H1 (cell line): ENCODE measurements around the gene EPB41L4B. TPM values are rescaled to one million over a fixed set of nuclear protein-coding genes. Genes with fewer than 3 reads are reported as not detected.

Source experiments
- CTCF ChIA-PET: fragments of 300-600 bp; sonication (Branson Sonifier 250); formaldehyde crosslinking; loops from one replicate; lab custom pipeline; 2021; ENCODE audit not compliant: partially characterized antibody; lab: Charles Lee
- POLR2A ChIA-PET: fragments of 300-600 bp; sonication (Branson Sonifier 250); formaldehyde crosslinking; loops from one replicate; lab custom pipeline; 2021; ENCODE audit warnings: inconsistent platforms; ENCODE audit not compliant: partially characterized antibody; lab: Charles Lee
- DNase-seq, 2 experiments: peaks; one replicate each; pipeline versions ENCODE4 v3.0.0 to v3.0.0-alpha.2; 2010 to 2022; ENCODE audit warnings: low spot score in 2 of 2, low read depth in 1 of 2, mixed read lengths in 1 of 2
- FAIRE-seq: peaks from 2 replicates; lab custom pipeline; 2011; peaks lifted over from hg19 to GRCh38; lab: Jason Lieb, UNC
- H2AFZ ChIP-seq: 2 replicates; pipeline ENCODE4 v1.8.1; 2012; ENCODE audit warnings: low read length, inconsistent platforms
- H2AK5ac ChIP-seq: 2 replicates; pipeline ENCODE4 v1.6.1; 2013; ENCODE audit warnings: low read depth, low read length
- H2BK120ac ChIP-seq: replicated peaks from 2 replicates; pipeline ENCODE3; 2013; ENCODE audit warnings: low read depth, low read length, inconsistent platforms
- H2BK12ac ChIP-seq: 2 replicates; pipeline ENCODE4 v1.6.1; 2013; ENCODE audit warnings: low read depth, low read length
- H2BK15ac ChIP-seq: 2 replicates; pipeline ENCODE4 v1.6.1; 2013; ENCODE audit warnings: low read length
- H2BK20ac ChIP-seq: 2 replicates; pipeline ENCODE4 v1.6.1; 2013; ENCODE audit warnings: low read length
- H2BK5ac ChIP-seq: 2 replicates; pipeline ENCODE4 v1.6.1; 2013; ENCODE audit warnings: low read depth, low read length
- H3K14ac ChIP-seq: 2 replicates; pipeline ENCODE4 v1.6.1; 2013; ENCODE audit warnings: inconsistent platforms; ENCODE audit not compliant: insufficient read length
- H3K18ac ChIP-seq: 2 replicates; pipeline ENCODE4 v1.6.1; 2013; ENCODE audit warnings: low read length; ENCODE audit errors: extremely low read depth
- H3K23ac ChIP-seq: 2 replicates; pipeline ENCODE4 v1.6.1; 2013; ENCODE audit warnings: inconsistent platforms; ENCODE audit not compliant: insufficient read length
- H3K23me2 ChIP-seq: 2 replicates; pipeline ENCODE4 v1.6.1; 2013; ENCODE audit warnings: low read depth, low read length
- H3K27ac ChIP-seq: 2 replicates; pipeline ENCODE4 v1.6.1; 2011; ENCODE audit warnings: low read depth, low read length, inconsistent platforms
- H3K27me3 ChIP-seq, 4 experiments: replicated peaks in 1 of 4; 1 replicate in 1 of 4; 2 replicates in 3 of 4; pipeline versions ENCODE4 v1.6.1 to v1.8.1; 2011 to 2013; ENCODE audit warnings: low read length in 3 of 4, mild to moderate bottlenecking in 3 of 4, inconsistent platforms in 2 of 4, mixed read lengths in 2 of 4, moderate library complexity in 1 of 4; ENCODE audit not compliant: control insufficient read depth in 3 of 4, insufficient read depth in 3 of 4; ENCODE audit errors: extremely low read depth in 1 of 4
- H3K36me3 ChIP-seq, 4 experiments: 2 replicates each; pipeline versions ENCODE4 v1.6.1 to v1.8.1; 2011 to 2013; ENCODE audit warnings: mild to moderate bottlenecking in 4 of 4, low read length in 3 of 4, moderate library complexity in 2 of 4, control low read depth in 1 of 4, inconsistent platforms in 1 of 4; ENCODE audit not compliant: insufficient read depth in 4 of 4, control insufficient read depth in 2 of 4
- H3K4ac ChIP-seq: replicated peaks from 2 replicates; pipeline ENCODE3; 2013; ENCODE audit warnings: low read length, low read depth, mixed read lengths, inconsistent platforms; ENCODE audit not compliant: insufficient read length
- H3K4me1 ChIP-seq, 4 experiments: replicated peaks in 1 of 4; 1 replicate in 1 of 4; 2 replicates in 3 of 4; pipeline versions ENCODE4 v1.6.1 to v1.8.1; 2011 to 2013; ENCODE audit warnings: low read length in 3 of 4, inconsistent platforms in 2 of 4, mixed read lengths in 1 of 4; ENCODE audit not compliant: insufficient read depth in 4 of 4, control insufficient read depth in 3 of 4
- H3K4me2 ChIP-seq, 2 experiments: 2 replicates each; pipeline versions ENCODE4 v1.6.1 to v1.8.1; 2011 to 2013; ENCODE audit warnings: low read depth in 2 of 2, low read length in 2 of 2, control low read depth in 1 of 2, inconsistent platforms in 1 of 2, mild to moderate bottlenecking in 1 of 2; ENCODE audit not compliant: insufficient read depth in 1 of 2
- H3K4me3 ChIP-seq, 4 experiments: fragments of 200-600, 300-600 bp in 1 of 4; sonication (generic), shearing (Covaris generic), sonication (Bioruptor Twin) in 1 of 4; 2 replicates each; pipeline versions ENCODE4 v1.5.1 to v1.8.1; 2011 to 2016; ENCODE audit warnings: low read length in 4 of 4, low read depth in 3 of 4, control low read depth in 2 of 4, inconsistent platforms in 2 of 4, mild to moderate bottlenecking in 2 of 4, mixed read lengths in 1 of 4, moderate library complexity in 1 of 4; ENCODE audit not compliant: insufficient read depth in 2 of 4; ENCODE audit errors: extremely low read depth in 1 of 4
- H3K56ac ChIP-seq: replicated peaks from 2 replicates; pipeline ENCODE3; 2013; ENCODE audit warnings: low read depth, mild to moderate bottlenecking, mixed read lengths, low read length, inconsistent platforms; ENCODE audit not compliant: insufficient read length
- H3K79me1 ChIP-seq: 2 replicates; pipeline ENCODE4 v1.6.1; 2013; ENCODE audit warnings: low read depth, low read length, control low read depth
- H3K79me2 ChIP-seq, 2 experiments: 2 replicates each; pipeline versions ENCODE4 v1.6.1 to v1.8.1; 2012 to 2013; ENCODE audit warnings: low read length in 2 of 2, mild to moderate bottlenecking in 2 of 2, inconsistent platforms in 1 of 2; ENCODE audit not compliant: insufficient read depth in 2 of 2, control insufficient read depth in 1 of 2
- H3K9ac ChIP-seq, 4 experiments: replicated peaks in 1 of 4; 1 replicate in 1 of 4; 2 replicates in 3 of 4; pipeline versions ENCODE4 v1.6.1 to v1.8.1; 2011 to 2013; ENCODE audit warnings: low read depth in 3 of 4, low read length in 3 of 4, control low read depth in 2 of 4, mild to moderate bottlenecking in 2 of 4, moderate library complexity in 2 of 4, inconsistent platforms in 1 of 4; ENCODE audit errors: extremely low read depth in 1 of 4
- H3K9me3 ChIP-seq, 2 experiments: 2 replicates each; pipeline versions ENCODE4 v1.6.1 to v1.8.1; 2012 to 2013; ENCODE audit warnings: mild to moderate bottlenecking in 2 of 2, moderate library complexity in 2 of 2, control low read depth in 1 of 2, inconsistent platforms in 1 of 2, low read depth in 1 of 2, low read length in 1 of 2, mixed read lengths in 1 of 2; ENCODE audit not compliant: insufficient read depth in 2 of 2
- H4K20me1 ChIP-seq, 2 experiments: replicated peaks in 1 of 2; 2 replicates each; pipeline versions ENCODE3 to v1.8.1; 2011 to 2013; ENCODE audit warnings: inconsistent platforms in 2 of 2, low read length in 2 of 2, mild to moderate bottlenecking in 1 of 2; ENCODE audit not compliant: insufficient read depth in 2 of 2, control insufficient read depth in 1 of 2
- H4K5ac ChIP-seq: 2 replicates; pipeline ENCODE4 v1.6.1; 2013; ENCODE audit warnings: low read length, low read depth, mixed read lengths, inconsistent platforms; ENCODE audit not compliant: insufficient read length
- H4K8ac ChIP-seq: 2 replicates; pipeline ENCODE4 v1.8.0; 2013; ENCODE audit warnings: mild to moderate bottlenecking, moderate library complexity, low read length, inconsistent platforms; ENCODE audit not compliant: insufficient read depth; ENCODE audit errors: extremely low read depth
- H4K91ac ChIP-seq: replicated peaks from 2 replicates; pipeline ENCODE3; 2013; ENCODE audit warnings: low read length, mixed read lengths, inconsistent platforms; ENCODE audit not compliant: insufficient read length
- JUND ChIP-seq: IDR thresholded peaks from 2 replicates; pipeline ENCODE4 v1.6.1; 2011; ENCODE audit warnings: mild to moderate bottlenecking, improper control_type of control experiment, low read length
- KDM5A ChIP-seq: fragments of 200-600 bp; IDR thresholded peaks from 2 replicates; pipeline ENCODE4 v1.7.1; 2012; ENCODE audit warnings: mild to moderate bottlenecking, low read length, inconsistent platforms, mixed read lengths
- NRF1 ChIP-seq: IDR thresholded peaks from 2 replicates; pipeline ENCODE4 v1.6.1; 2011; ENCODE audit warnings: mild to moderate bottlenecking, low read depth, low read length, improper control_type of control experiment
- TAF1 ChIP-seq: IDR thresholded peaks from 2 replicates; pipeline ENCODE4 v1.6.1; 2011; ENCODE audit warnings: mild to moderate bottlenecking, low read depth, low read length
- WGBS, 2 experiments: shearing (Covaris generic) in 1 of 2; methylation state at CpG; one replicate each; pipeline versions ENCODE4 v1.1.6 to v1.1.7; 2013 to 2015; ENCODE audit warnings: low lambda C conversion rate in 2 of 2, mixed read lengths in 2 of 2, inconsistent platforms in 1 of 2, low coverage in 1 of 2, missing lambda C conversion rate in 1 of 2; ENCODE audit not compliant: insufficient replicate concordance in 2 of 2, insufficient coverage in 1 of 2, insufficient read length in 1 of 2; ENCODE audit errors: extremely low coverage in 1 of 2, missing lambda C conversion rate in 1 of 2; 5-methylcytosine and 5-hydroxymethylcytosine counted together
- polyA plus RNA-seq, 7 experiments: library from polyadenylated mRNA; depleted of rRNA in 3 of 7; stranded (reverse) in 5 of 7; unstranded in 2 of 7; fragments of >200 nt in 5 of 7; fragments of 200-250 nt in 2 of 7; gene quantifications; 1 replicate in 5 of 7; 2 replicates in 1 of 7; 4 replicates in 1 of 7; pipeline versions ENCODE4 v1.2.1 to v1.2.3, GENCODE V29; 2011 to 2013; ENCODE audit warnings: missing spikeins in 2 of 7, mixed read lengths in 2 of 7
- total RNA-seq: library from RNA; stranded (reverse); fragmentation: NEBNext Ultra II Directional; extraction: Animal tissue kit (Norgen Biotek cat#: 25700); gene quantifications from 2 replicates; pipeline ENCODE4 v1.2.1, GENCODE V29; 2021

Gene EPB41L4B
- total and polyA plus RNA-seq, 2 of the 8 experiments (the other 6 are each of a cell fraction or from before 2014, with no cell fraction given) = 11.9 to 25.0 TPM

- H3K9ac ChIP-seq = no peak overlapping the region
- H2BK20ac ChIP-seq = no peak overlapping the region
- CTCF ChIA-PET = interaction anchor here (0.6 to 3.1 kb wide), 6 partner anchors 18 to 242 kb away, joined by 3 to 18 read pairs (median 4); no protein-coding TSS in a partner anchor
- no peaks in the 10 kb centered on the region for H3K36me3 ChIP-seq
- POLR2A ChIA-PET = interaction anchor here (0.9 kb wide), 1 partner anchor 179 kb away, joined by 3 read pairs; no protein-coding TSS in a partner anchor
- H3K27me3 ChIP-seq = no peaks in the 10 kb centered on the region
- H3K4ac ChIP-seq = no peak overlapping the region
- H2AK5ac ChIP-seq = no peak overlapping the region
- no peak overlapping the region for H4K91ac ChIP-seq
- H2BK12ac ChIP-seq = no peak overlapping the region
- no peak overlapping the region for H3K23ac ChIP-seq
- DNase-seq = no peak
- H3K23me2 ChIP-seq = no peaks in the 10 kb centered on the region
- H3K14ac ChIP-seq = no peak overlapping the region
- no peak overlapping the region for H3K4me3 ChIP-seq
- no peak overlapping the region for H2BK120ac ChIP-seq
- H2BK15ac ChIP-seq = no peak overlapping the region
- FAIRE-seq = no peak
- WGBS, 2 experiments = 91% methylated on average over 4 of the region's 4 CpGs; no CpG with 5 or more reads in 1 of the 2 experiments
- H4K8ac ChIP-seq = no peak overlapping the region
- TF ChIP-seq JUND = no peak
- no peak for TF ChIP-seq TAF1
- no peak for TF ChIP-seq KDM5A
- no peak for TF ChIP-seq NRF1
- H3K56ac ChIP-seq = no peak overlapping the region
- H3K4me2 ChIP-seq = no peak overlapping the region
- H3K79me1 ChIP-seq = no peaks in the 10 kb centered on the region
- no peak overlapping the region for H2AFZ ChIP-seq
- no peak overlapping the region for H3K27ac ChIP-seq
- H4K5ac ChIP-seq = no peak overlapping the region
- H4K20me1 ChIP-seq = no peaks in the 10 kb centered on the region
- no peak overlapping the region for H2BK5ac ChIP-seq
- no peaks in the 10 kb centered on the region for H3K79me2 ChIP-seq
- H3K4me1 ChIP-seq = no peaks in the 10 kb centered on the region
- H3K18ac ChIP-seq = no peak overlapping the region
- H3K9me3 ChIP-seq = no peaks in the 10 kb centered on the region
Observed at GRCh38 chr9:109230277-109230676, 90.6 kb downstream of the EPB41L4B start.
